HEK293 (cell line): ENCODE measurements around the gene APCDD1L.

Source experiments
- REST ChIP-seq: fragments of 450-650 bp; formaldehyde crosslinking; IDR thresholded peaks from 2 replicates; pipeline ENCODE4 v1.5.1; 2016; ENCODE audit warnings: missing biosample characterization, missing genetic modification characterization
- YY1 ChIP-seq: fragments of 450-650 bp; formaldehyde crosslinking; IDR thresholded peaks from 2 replicates; pipeline ENCODE4 v1.5.1; 2018; ENCODE audit warnings: missing biosample characterization, missing genetic modification characterization
- ZNF155 ChIP-seq: fragments of 450-650 bp; formaldehyde crosslinking; IDR thresholded peaks from 2 replicates; pipeline ENCODE4 v1.5.1; 2016; ENCODE audit warnings: missing biosample characterization, missing genetic modification characterization
- ZNF350 ChIP-seq: fragments of 450-650 bp; formaldehyde crosslinking; IDR thresholded peaks from 2 replicates; pipeline ENCODE4 v1.5.0; 2017; ENCODE audit warnings: missing biosample characterization, mild to moderate bottlenecking, missing genetic modification characterization
- ZNF658 ChIP-seq: fragments of 450-650 bp; formaldehyde crosslinking; IDR thresholded peaks from 2 replicates; pipeline ENCODE4; 2016; ENCODE audit warnings: missing biosample characterization, missing genetic modification characterization
- ZNF791 ChIP-seq: fragments of 450-650 bp; formaldehyde crosslinking; IDR thresholded peaks from 2 replicates; pipeline ENCODE4 v1.5.1; 2016; ENCODE audit warnings: missing biosample characterization, missing genetic modification characterization
- TF ChIP-seq, protein P1 (sequence below): fragments of 450-650 bp; formaldehyde crosslinking; IDR thresholded peaks from 2 replicates; pipeline ENCODE4 v1.5.1; 2016; ENCODE audit warnings: missing biosample characterization, missing genetic modification characterization

- TF ChIP-seq ZNF791 (tag by site-specific recombination) (no peak), ZNF155 (tag by site-specific recombination) (no peak), YY1 (tag by site-specific recombination) (no peak), ZNF350 (tag by site-specific recombination) (no peak), ZNF658 (tag by site-specific recombination) (no peak), REST (no peak)
- TF ChIP-seq, protein P1, sequence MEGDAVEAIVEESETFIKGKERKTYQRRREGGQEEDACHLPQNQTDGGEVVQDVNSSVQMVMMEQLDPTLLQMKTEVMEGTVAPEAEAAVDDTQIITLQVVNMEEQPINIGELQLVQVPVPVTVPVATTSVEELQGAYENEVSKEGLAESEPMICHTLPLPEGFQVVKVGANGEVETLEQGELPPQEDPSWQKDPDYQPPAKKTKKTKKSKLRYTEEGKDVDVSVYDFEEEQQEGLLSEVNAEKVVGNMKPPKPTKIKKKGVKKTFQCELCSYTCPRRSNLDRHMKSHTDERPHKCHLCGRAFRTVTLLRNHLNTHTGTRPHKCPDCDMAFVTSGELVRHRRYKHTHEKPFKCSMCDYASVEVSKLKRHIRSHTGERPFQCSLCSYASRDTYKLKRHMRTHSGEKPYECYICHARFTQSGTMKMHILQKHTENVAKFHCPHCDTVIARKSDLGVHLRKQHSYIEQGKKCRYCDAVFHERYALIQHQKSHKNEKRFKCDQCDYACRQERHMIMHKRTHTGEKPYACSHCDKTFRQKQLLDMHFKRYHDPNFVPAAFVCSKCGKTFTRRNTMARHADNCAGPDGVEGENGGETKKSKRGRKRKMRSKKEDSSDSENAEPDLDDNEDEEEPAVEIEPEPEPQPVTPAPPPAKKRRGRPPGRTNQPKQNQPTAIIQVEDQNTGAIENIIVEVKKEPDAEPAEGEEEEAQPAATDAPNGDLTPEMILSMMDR (tag by site-specific recombination) = no peak
Observed at GRCh38 chr20:58557733-58558342, 42.6 kb upstream of the APCDD1L start.
